A673 (cell line): Measurements from ENCODE around the gene MRTFA. TPM values are rescaled to one million over a fixed set of nuclear protein-coding genes. Genes with fewer than 3 reads are reported as not detected.

ENCODE experiments used
- BruUV-seq: library from RNA; stranded (reverse); fragments of 400-500 nt; replicated peaks from 2 replicates; lab custom pipeline; 2021; lab: Mats Ljungman, UMichigan
- CTCF ChIA-PET: fragments of 300-600 bp; sonication (Branson Sonifier 250); formaldehyde crosslinking; loops from one replicate; lab custom pipeline; 2022; ENCODE audit warnings: antibody characterized with exemption; lab: Charles Lee
- POLR2A ChIA-PET: fragments of 300-600 bp; sonication (Branson Sonifier 250); formaldehyde crosslinking; loops from one replicate; lab custom pipeline; 2022; ENCODE audit warnings: antibody characterized with exemption; ENCODE audit not compliant: low non-redundant PET; lab: Charles Lee
- DNase-seq: peaks from one replicate; pipeline ENCODE4 v3.0.0-alpha.2; 2015; ENCODE audit warnings: low spot score
- H3K27ac ChIP-seq: fragments of 200-600 bp; sonication (generic); 2 replicates; pipeline ENCODE4 v1.5.1; 2016; ENCODE audit warnings: mixed run types, low read depth, mild to moderate bottlenecking, mixed read lengths, antibody characterized with exemption, low read length; ENCODE audit not compliant: poor library complexity, severe bottlenecking
- H3K27me3 ChIP-seq: fragments of 200-600 bp; sonication (generic); replicated peaks from 2 replicates; pipeline ENCODE4 v1.6.1; 2017; ENCODE audit warnings: mixed run types, low read depth, mild to moderate bottlenecking, mixed read lengths, antibody characterized with exemption, low read length; ENCODE audit not compliant: insufficient read depth, poor library complexity
- H3K36me3 ChIP-seq: fragments of 200-600 bp; sonication (generic); 2 replicates; pipeline ENCODE4 v1.6.1; 2016; ENCODE audit warnings: mixed run types, mild to moderate bottlenecking, mixed read lengths, antibody characterized with exemption, low read length; ENCODE audit not compliant: insufficient read depth, poor library complexity, severe bottlenecking
- H3K4me1 ChIP-seq: fragments of 200-600 bp; sonication (generic); 2 replicates; pipeline ENCODE4 v1.6.1; 2017; ENCODE audit warnings: mixed run types, mild to moderate bottlenecking, mixed read lengths, antibody characterized with exemption, low read length; ENCODE audit not compliant: insufficient read depth, poor library complexity, severe bottlenecking
- H3K4me3 ChIP-seq: fragments of 200-600 bp; sonication (generic); 2 replicates; pipeline ENCODE4 v1.5.1; 2016; ENCODE audit warnings: low read depth, mixed run types, mild to moderate bottlenecking, mixed read lengths, low read length; ENCODE audit not compliant: poor library complexity, severe bottlenecking
- H3K9me3 ChIP-seq: fragments of 200-600 bp; sonication (generic); 2 replicates; pipeline ENCODE4 v1.6.1; 2016; ENCODE audit warnings: mixed run types, low read depth, mild to moderate bottlenecking, mixed read lengths, antibody characterized with exemption, low read length; ENCODE audit not compliant: poor library complexity, severe bottlenecking
- CTCF ChIP-seq: fragments of 300-800, 200-600 bp; sonication (generic); conservative IDR thresholded peaks from 2 replicates; pipeline ENCODE4 v1.5.1; 2017; ENCODE audit warnings: low read depth, mild to moderate bottlenecking, antibody characterized with exemption, low read length, moderate library complexity, mixed read lengths
- EZH2 ChIP-seq: fragments of 200-600 bp; sonication (generic); IDR thresholded peaks from 2 replicates; pipeline ENCODE4 v1.6.1; 2017; ENCODE audit warnings: borderline replicate concordance, low read depth, mild to moderate bottlenecking, mixed read lengths, antibody characterized with exemption, low read length; ENCODE audit not compliant: poor library complexity, severe bottlenecking
- intact Hi-C: fragments of 100-400 bp; cut with micrococcal nuclease; formaldehyde crosslinking; loops from one replicate; pipeline ENCODE4 v1.10.0; 2022; ENCODE audit not compliant: unreplicated experiment
- total RNA-seq: library from RNA; stranded (reverse); gene quantifications from 2 replicates; pipeline ENCODE4 v1.2.3, GENCODE V29; 2021

MRTFA gene
- total RNA-seq, 1 experiment from 2014 or later = 35.8 TPM

GRCh38 chr22:40582063-40582462 lies 54.5 kb downstream of the MRTFA start:
- Histone ChIP-seq H3K4me1 (peaks cover 8% of the 10 kb centered on the region), H3K9me3 (peaks cover 4% of the 10 kb centered on the region), H3K27me3 (no peaks in the 10 kb centered on the region), H3K27ac (no peak overlapping the region), H3K4me3 (no peak overlapping the region), H3K36me3 (no peaks in the 10 kb centered on the region)
- TF ChIP-seq EZH2 (no peak), CTCF (no peak)
- POLR2A ChIA-PET = no interaction called here
- BruUV-seq = no TSS peak
- no peak for DNase-seq
- CTCF ChIA-PET = no interaction called here
- intact Hi-C loops = no loop called here

- no TSS peak for BruUV-seq
- ChIA-PET POLR2A (no interaction called here), CTCF (no interaction called here)
- Histone ChIP-seq H3K4me1 (no peaks in the 10 kb centered on the region), H3K4me3 (no peak overlapping the region), H3K36me3 (no peaks in the 10 kb centered on the region), H3K9me3 (peaks cover 4% of the 10 kb centered on the region), H3K27ac (no peak overlapping the region), H3K27me3 (no peaks in the 10 kb centered on the region)
- no peak for DNase-seq
- intact Hi-C loops = no loop called here
- TF ChIP-seq EZH2 (no peak), CTCF (no peak)
Measured at GRCh38 chr22:40580631-40581030, 55.9 kb downstream of the MRTFA start.

- BruUV-seq = no TSS peak
- CTCF ChIA-PET = no interaction called here
- intact Hi-C loops = no loop called here
Measured at GRCh38 chr22:40578171-40578570, 58.3 kb downstream of the MRTFA start.

More at GRCh38 chr22:40578171-40578570, 58.3 kb downstream of the MRTFA start:
- TF ChIP-seq CTCF (no peak), EZH2 (no peak)
- Histone ChIP-seq H3K9me3 (peaks cover 4% of the 10 kb centered on the region), H3K27ac (no peak overlapping the region), H3K36me3 (no peaks in the 10 kb centered on the region), H3K4me1 (no peaks in the 10 kb centered on the region), H3K27me3 (no peaks in the 10 kb centered on the region), H3K4me3 (no peak overlapping the region)
- POLR2A ChIA-PET = no interaction called here
- no peak for DNase-seq
